H1 (cell line): ENCODE data around the gene DUSP10. TPM values are rescaled to one million over a fixed set of nuclear protein-coding genes. Genes with fewer than 3 reads are reported as not detected.

Source experiments
- CTCF ChIA-PET: fragments of 300-600 bp; sonication (Branson Sonifier 250); formaldehyde crosslinking; loops from one replicate; lab custom pipeline; 2021; ENCODE audit not compliant: partially characterized antibody; lab: Charles Lee
- POLR2A ChIA-PET: fragments of 300-600 bp; sonication (Branson Sonifier 250); formaldehyde crosslinking; loops from one replicate; lab custom pipeline; 2021; ENCODE audit warnings: inconsistent platforms; ENCODE audit not compliant: partially characterized antibody; lab: Charles Lee
- DNase-seq, 2 experiments: peaks; one replicate each; pipeline versions ENCODE4 v3.0.0 to v3.0.0-alpha.2; 2010 to 2022; ENCODE audit warnings: low spot score in 2 of 2, low read depth in 1 of 2, mixed read lengths in 1 of 2
- FAIRE-seq: peaks from 2 replicates; lab custom pipeline; 2011; peaks lifted over from hg19 to GRCh38; lab: Jason Lieb, UNC
- H2AFZ ChIP-seq: 2 replicates; pipeline ENCODE4 v1.8.1; 2012; ENCODE audit warnings: low read length, inconsistent platforms
- H2AK5ac ChIP-seq: 2 replicates; pipeline ENCODE4 v1.6.1; 2013; ENCODE audit warnings: low read depth, low read length
- H2BK120ac ChIP-seq: replicated peaks from 2 replicates; pipeline ENCODE3; 2013; ENCODE audit warnings: low read depth, low read length, inconsistent platforms
- H2BK12ac ChIP-seq: 2 replicates; pipeline ENCODE4 v1.6.1; 2013; ENCODE audit warnings: low read depth, low read length
- H2BK15ac ChIP-seq: 2 replicates; pipeline ENCODE4 v1.6.1; 2013; ENCODE audit warnings: low read length
- H2BK20ac ChIP-seq: 2 replicates; pipeline ENCODE4 v1.6.1; 2013; ENCODE audit warnings: low read length
- H2BK5ac ChIP-seq: 2 replicates; pipeline ENCODE4 v1.6.1; 2013; ENCODE audit warnings: low read depth, low read length
- H3K14ac ChIP-seq: 2 replicates; pipeline ENCODE4 v1.6.1; 2013; ENCODE audit warnings: inconsistent platforms; ENCODE audit not compliant: insufficient read length
- H3K18ac ChIP-seq: 2 replicates; pipeline ENCODE4 v1.6.1; 2013; ENCODE audit warnings: low read length; ENCODE audit errors: extremely low read depth
- H3K23ac ChIP-seq: 2 replicates; pipeline ENCODE4 v1.6.1; 2013; ENCODE audit warnings: inconsistent platforms; ENCODE audit not compliant: insufficient read length
- H3K23me2 ChIP-seq: 2 replicates; pipeline ENCODE4 v1.6.1; 2013; ENCODE audit warnings: low read depth, low read length
- H3K27ac ChIP-seq: 2 replicates; pipeline ENCODE4 v1.6.1; 2011; ENCODE audit warnings: low read depth, low read length, inconsistent platforms
- H3K27me3 ChIP-seq, 4 experiments: replicated peaks in 1 of 4; 1 replicate in 1 of 4; 2 replicates in 3 of 4; pipeline versions ENCODE4 v1.6.1 to v1.8.1; 2011 to 2013; ENCODE audit warnings: low read length in 3 of 4, mild to moderate bottlenecking in 3 of 4, inconsistent platforms in 2 of 4, mixed read lengths in 2 of 4, moderate library complexity in 1 of 4; ENCODE audit not compliant: control insufficient read depth in 3 of 4, insufficient read depth in 3 of 4; ENCODE audit errors: extremely low read depth in 1 of 4
- H3K36me3 ChIP-seq, 4 experiments: 2 replicates each; pipeline versions ENCODE4 v1.6.1 to v1.8.1; 2011 to 2013; ENCODE audit warnings: mild to moderate bottlenecking in 4 of 4, low read length in 3 of 4, moderate library complexity in 2 of 4, control low read depth in 1 of 4, inconsistent platforms in 1 of 4; ENCODE audit not compliant: insufficient read depth in 4 of 4, control insufficient read depth in 2 of 4
- H3K4ac ChIP-seq: replicated peaks from 2 replicates; pipeline ENCODE3; 2013; ENCODE audit warnings: low read length, low read depth, mixed read lengths, inconsistent platforms; ENCODE audit not compliant: insufficient read length
- H3K4me1 ChIP-seq, 4 experiments: replicated peaks in 1 of 4; 1 replicate in 1 of 4; 2 replicates in 3 of 4; pipeline versions ENCODE4 v1.6.1 to v1.8.1; 2011 to 2013; ENCODE audit warnings: low read length in 3 of 4, inconsistent platforms in 2 of 4, mixed read lengths in 1 of 4; ENCODE audit not compliant: insufficient read depth in 4 of 4, control insufficient read depth in 3 of 4
- H3K4me2 ChIP-seq, 2 experiments: 2 replicates each; pipeline versions ENCODE4 v1.6.1 to v1.8.1; 2011 to 2013; ENCODE audit warnings: low read depth in 2 of 2, low read length in 2 of 2, control low read depth in 1 of 2, inconsistent platforms in 1 of 2, mild to moderate bottlenecking in 1 of 2; ENCODE audit not compliant: insufficient read depth in 1 of 2
- H3K4me3 ChIP-seq, 4 experiments: fragments of 200-600, 300-600 bp in 1 of 4; sonication (generic), shearing (Covaris generic), sonication (Bioruptor Twin) in 1 of 4; 2 replicates each; pipeline versions ENCODE4 v1.5.1 to v1.8.1; 2011 to 2016; ENCODE audit warnings: low read length in 4 of 4, low read depth in 3 of 4, control low read depth in 2 of 4, inconsistent platforms in 2 of 4, mild to moderate bottlenecking in 2 of 4, mixed read lengths in 1 of 4, moderate library complexity in 1 of 4; ENCODE audit not compliant: insufficient read depth in 2 of 4; ENCODE audit errors: extremely low read depth in 1 of 4
- H3K56ac ChIP-seq: replicated peaks from 2 replicates; pipeline ENCODE3; 2013; ENCODE audit warnings: low read depth, mild to moderate bottlenecking, mixed read lengths, low read length, inconsistent platforms; ENCODE audit not compliant: insufficient read length
- H3K79me1 ChIP-seq: 2 replicates; pipeline ENCODE4 v1.6.1; 2013; ENCODE audit warnings: low read depth, low read length, control low read depth
- H3K79me2 ChIP-seq, 2 experiments: 2 replicates each; pipeline versions ENCODE4 v1.6.1 to v1.8.1; 2012 to 2013; ENCODE audit warnings: low read length in 2 of 2, mild to moderate bottlenecking in 2 of 2, inconsistent platforms in 1 of 2; ENCODE audit not compliant: insufficient read depth in 2 of 2, control insufficient read depth in 1 of 2
- H3K9ac ChIP-seq, 4 experiments: replicated peaks in 1 of 4; 1 replicate in 1 of 4; 2 replicates in 3 of 4; pipeline versions ENCODE4 v1.6.1 to v1.8.1; 2011 to 2013; ENCODE audit warnings: low read depth in 3 of 4, low read length in 3 of 4, control low read depth in 2 of 4, mild to moderate bottlenecking in 2 of 4, moderate library complexity in 2 of 4, inconsistent platforms in 1 of 4; ENCODE audit errors: extremely low read depth in 1 of 4
- H3K9me3 ChIP-seq, 2 experiments: 2 replicates each; pipeline versions ENCODE4 v1.6.1 to v1.8.1; 2012 to 2013; ENCODE audit warnings: mild to moderate bottlenecking in 2 of 2, moderate library complexity in 2 of 2, control low read depth in 1 of 2, inconsistent platforms in 1 of 2, low read depth in 1 of 2, low read length in 1 of 2, mixed read lengths in 1 of 2; ENCODE audit not compliant: insufficient read depth in 2 of 2
- H4K20me1 ChIP-seq, 2 experiments: replicated peaks in 1 of 2; 2 replicates each; pipeline versions ENCODE3 to v1.8.1; 2011 to 2013; ENCODE audit warnings: inconsistent platforms in 2 of 2, low read length in 2 of 2, mild to moderate bottlenecking in 1 of 2; ENCODE audit not compliant: insufficient read depth in 2 of 2, control insufficient read depth in 1 of 2
- H4K5ac ChIP-seq: 2 replicates; pipeline ENCODE4 v1.6.1; 2013; ENCODE audit warnings: low read length, low read depth, mixed read lengths, inconsistent platforms; ENCODE audit not compliant: insufficient read length
- H4K8ac ChIP-seq: 2 replicates; pipeline ENCODE4 v1.8.0; 2013; ENCODE audit warnings: mild to moderate bottlenecking, moderate library complexity, low read length, inconsistent platforms; ENCODE audit not compliant: insufficient read depth; ENCODE audit errors: extremely low read depth
- H4K91ac ChIP-seq: replicated peaks from 2 replicates; pipeline ENCODE3; 2013; ENCODE audit warnings: low read length, mixed read lengths, inconsistent platforms; ENCODE audit not compliant: insufficient read length
- CBX8 ChIP-seq: fragments of 300-800, 300-1000 bp; sonication (generic); IDR thresholded peaks from 2 replicates; pipeline ENCODE4 v1.7.1; 2016; ENCODE audit warnings: low read depth, low read length, borderline replicate concordance
- CHD2 ChIP-seq: IDR thresholded peaks from 2 replicates; pipeline ENCODE4 v1.6.1; 2012; ENCODE audit warnings: low read length, improper control_type of control experiment
- EZH2 ChIP-seq: fragments of 200-600 bp; sonication (generic); IDR thresholded peaks from 2 replicates; pipeline ENCODE4 v1.7.1; 2012; ENCODE audit warnings: low read depth, mild to moderate bottlenecking, moderate library complexity, low read length, inconsistent platforms; ENCODE audit not compliant: severe bottlenecking
- FOSL1 ChIP-seq: IDR thresholded peaks from 2 replicates; pipeline ENCODE4 v1.6.1; 2011; ENCODE audit warnings: mild to moderate bottlenecking, low read depth, low read length, moderate library complexity; ENCODE audit not compliant: insufficient read depth
- GTF2F1 ChIP-seq: IDR thresholded peaks from 2 replicates; pipeline ENCODE4 v1.6.1; 2012; ENCODE audit warnings: low read depth, low read length, improper control_type of control experiment, borderline replicate concordance
- JUND ChIP-seq: IDR thresholded peaks from 2 replicates; pipeline ENCODE4 v1.6.1; 2011; ENCODE audit warnings: mild to moderate bottlenecking, improper control_type of control experiment, low read length
- MAX ChIP-seq: IDR thresholded peaks from 2 replicates; pipeline ENCODE4 v1.6.1; 2012; ENCODE audit warnings: inconsistent platforms
- PHF8 ChIP-seq: fragments of 200-600 bp; sonication (generic); conservative IDR thresholded peaks from 2 replicates; pipeline ENCODE4 v1.7.1; 2012; ENCODE audit warnings: low read depth, mild to moderate bottlenecking, inconsistent platforms, low read length, moderate library complexity
- RFX5 ChIP-seq: IDR thresholded peaks from 2 replicates; pipeline ENCODE4 v1.6.1; 2011; ENCODE audit warnings: low read depth, low read length, improper control_type of control experiment, borderline replicate concordance
- RNF2 ChIP-seq: fragments of 200-900, 300-1000 bp; sonication (generic); IDR thresholded peaks from 2 replicates; pipeline ENCODE4 v1.7.1; 2016; ENCODE audit warnings: borderline replicate concordance, low read depth, mild to moderate bottlenecking, antibody characterized with exemption, low read length; ENCODE audit not compliant: poor library complexity, severe bottlenecking; ENCODE audit errors: missing control alignments
- SIX5 ChIP-seq: IDR thresholded peaks from 2 replicates; pipeline ENCODE4 v1.6.1; 2011; ENCODE audit warnings: mild to moderate bottlenecking, low read depth, low read length
- SP1 ChIP-seq: IDR thresholded peaks from 2 replicates; pipeline ENCODE4 v1.6.1; 2011; ENCODE audit warnings: low read depth, low read length
- ZNF274 ChIP-seq: IDR thresholded peaks from 2 replicates; pipeline ENCODE4 v1.7.0; 2012; ENCODE audit warnings: low read length, borderline replicate concordance; ENCODE audit errors: extremely low read depth
- WGBS, 2 experiments: shearing (Covaris generic) in 1 of 2; methylation state at CpG; one replicate each; pipeline versions ENCODE4 v1.1.6 to v1.1.7; 2013 to 2015; ENCODE audit warnings: low lambda C conversion rate in 2 of 2, mixed read lengths in 2 of 2, inconsistent platforms in 1 of 2, low coverage in 1 of 2, missing lambda C conversion rate in 1 of 2; ENCODE audit not compliant: insufficient replicate concordance in 2 of 2, insufficient coverage in 1 of 2, insufficient read length in 1 of 2; ENCODE audit errors: extremely low coverage in 1 of 2, missing lambda C conversion rate in 1 of 2; 5-methylcytosine and 5-hydroxymethylcytosine counted together
- polyA plus RNA-seq, 7 experiments: library from polyadenylated mRNA; depleted of rRNA in 3 of 7; stranded (reverse) in 5 of 7; unstranded in 2 of 7; fragments of >200 nt in 5 of 7; fragments of 200-250 nt in 2 of 7; gene quantifications; 1 replicate in 5 of 7; 2 replicates in 1 of 7; 4 replicates in 1 of 7; pipeline versions ENCODE4 v1.2.1 to v1.2.3, GENCODE V29; 2011 to 2013; ENCODE audit warnings: missing spikeins in 2 of 7, mixed read lengths in 2 of 7
- total RNA-seq: library from RNA; stranded (reverse); fragmentation: NEBNext Ultra II Directional; extraction: Animal tissue kit (Norgen Biotek cat#: 25700); gene quantifications from 2 replicates; pipeline ENCODE4 v1.2.1, GENCODE V29; 2021

DUSP10 gene
- total and polyA plus RNA-seq, 2 of the 8 experiments (the other 6 are each of a cell fraction or from before 2014, with no cell fraction given), result 1.2 TPM

- Histone ChIP-seq H3K23ac (no peak overlapping the region), H3K18ac (no peak overlapping the region), H4K5ac (no peak overlapping the region), H2BK15ac (no peak overlapping the region), H2BK12ac (no peak overlapping the region), H3K4me1 (peaks cover 5 to 17% (median 12%) of the 10 kb centered on the region in 4 experiments; a peak in 5 of 7 replicates), H3K4me2 (no peak overlapping the region), H3K27me3 (peaks cover 10 to 25% (median 15%) of the 10 kb centered on the region in 4 experiments), H3K9me3 (peaks cover 16 to 21% of the 10 kb centered on the region in 2 experiments), H3K9ac (no peak overlapping the region), H3K36me3 (peaks cover 0 to 8% (median 0%) of the 10 kb centered on the region in 4 experiments; a peak in 2 of 8 replicates), H3K27ac (no peak overlapping the region), H3K4ac (no peak overlapping the region), H4K20me1 (peaks cover 0 to 5% of the 10 kb centered on the region in 2 experiments), H3K23me2 (no peaks in the 10 kb centered on the region), H3K14ac (no peak overlapping the region), H2AK5ac (no peak overlapping the region), H2BK20ac (no peak overlapping the region), H2BK5ac (no peak overlapping the region), H3K79me1 (no peaks in the 10 kb centered on the region), H2BK120ac (no peak overlapping the region), H3K56ac (no peak overlapping the region), H2AFZ (no peak overlapping the region), H3K79me2 (no peaks in the 10 kb centered on the region), H4K91ac (no peak overlapping the region), H4K8ac (no peak overlapping the region), H3K4me3 (no peak overlapping the region)
- WGBS, 2 experiments, result 100% methylated on average over 2 of the region's 2 CpGs; no CpG with 5 or more reads in 1 of the 2 experiments
- ChIA-PET CTCF (interaction anchor here (1.2 to 1.3 kb wide), 2 partner anchors 23 to 377 kb away, joined by 3 read pairs; no protein-coding TSS in a partner anchor), POLR2A (no interaction called here)
- FAIRE-seq, result no peak
- no peak for DNase-seq
- no peak for TF ChIP-seq FOSL1
- TF ChIP-seq PHF8, result no peak
- TF ChIP-seq CBX8, result no peak
- TF ChIP-seq CHD2, result no peak
- no peak for TF ChIP-seq SIX5
- no peak for TF ChIP-seq GTF2F1
- TF ChIP-seq ZNF274, result no peak
- no peak for TF ChIP-seq SP1
- no peak for TF ChIP-seq EZH2
- no peak for TF ChIP-seq JUND
- no peak for TF ChIP-seq RFX5
- TF ChIP-seq MAX, result no peak
- TF ChIP-seq RNF2, result no peak
Observed at GRCh38 chr1:221720545-221720944, 21.3 kb downstream of the DUSP10 start.
